Kidney tubule cell (primary cell): ENCODE data around the gene ZNF385A.
"Not testable (repeated sequence)": the region's sequence is repeated elsewhere in the genome, so short reads cannot be mapped to it uniquely, and the experiment has no call there.

Experiments
- DNase-seq: peaks from one replicate; pipeline ENCODE4 v3.0.0-alpha.2; 2018; ENCODE audit warnings: low spot score

The ZNF385A gene

DNA sequence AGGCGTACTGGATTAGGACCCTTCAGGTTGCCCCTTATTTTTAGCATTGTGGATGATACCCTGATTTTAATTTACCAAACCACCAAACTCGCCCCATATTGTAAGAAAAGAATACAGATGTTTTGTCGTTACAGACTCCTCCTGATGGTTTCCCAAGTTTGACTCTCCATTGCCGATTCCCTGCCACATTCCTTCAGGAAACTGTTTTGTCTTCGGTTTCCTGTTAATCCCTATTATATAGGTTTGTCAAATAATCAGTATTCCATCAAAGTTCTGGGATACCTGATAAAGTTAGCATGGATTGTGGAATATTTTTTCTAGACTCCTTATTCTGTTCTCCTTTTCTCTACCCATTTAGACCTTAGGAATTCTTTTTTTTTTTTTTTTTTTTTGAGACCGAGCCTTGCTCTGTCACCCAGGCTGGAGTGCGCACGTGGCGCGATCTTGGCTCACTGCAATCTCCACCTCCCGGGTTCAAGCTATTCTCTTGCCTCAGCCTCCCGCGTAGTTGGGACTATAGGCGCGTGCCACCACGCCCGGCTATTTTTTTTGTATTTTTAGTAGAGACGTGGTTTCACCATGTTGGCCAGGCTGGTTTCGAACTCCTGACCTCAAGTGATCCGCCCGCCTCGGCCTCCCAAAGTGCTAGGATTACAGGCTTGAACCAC lies 59.0 kb downstream of the ZNF385A start:
- DNase-seq: not testable (repeated sequence)

DNA sequence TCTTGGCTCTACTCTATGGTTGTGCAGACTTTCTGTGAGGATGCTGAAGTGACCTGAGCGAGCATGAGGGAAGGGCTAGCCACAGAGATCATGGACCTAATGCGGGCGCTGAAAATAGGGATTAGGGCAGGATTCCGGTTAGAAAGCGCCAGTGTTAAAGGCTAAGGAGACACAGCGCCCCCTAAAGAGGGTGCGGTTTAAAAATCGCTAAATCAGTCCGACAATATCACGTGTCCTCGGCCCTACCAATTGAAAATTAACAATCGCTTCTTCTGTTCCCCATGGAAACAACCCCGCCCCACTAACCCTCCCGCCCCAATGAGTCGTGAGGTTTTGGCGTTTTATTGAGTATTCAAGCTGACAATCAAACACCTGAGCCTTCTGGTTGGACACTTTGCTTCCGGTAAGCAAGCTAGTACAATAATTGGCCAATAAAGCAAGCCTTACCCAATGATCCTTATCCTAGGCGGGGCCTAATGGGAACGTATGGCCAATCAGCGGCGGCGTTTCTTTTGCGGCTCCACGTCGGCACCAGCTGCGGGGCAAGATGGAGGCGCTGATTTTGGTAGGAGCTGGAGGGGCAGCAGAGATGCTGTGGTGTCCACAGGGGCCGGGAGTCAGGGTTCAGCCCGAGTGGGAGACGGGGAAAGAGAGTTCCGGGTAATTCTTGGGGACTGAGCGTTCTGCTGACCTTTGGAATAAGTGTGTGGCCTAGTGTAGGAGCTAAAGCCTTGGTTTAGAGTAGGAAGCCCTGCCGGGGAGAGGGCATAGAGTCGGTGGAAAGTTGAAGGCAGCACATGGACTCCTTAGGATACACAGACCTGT lies 59.7 kb downstream of the ZNF385A start, which contains the start of gene COPZ1:
Gene COPZ1, plus strand, starts transcription at position 515 of the 825 bp plus-strand sequence. Its CDS starts 33 bp downstream, at position 548.
- peak; percentile 100 for DNase-seq

GRCh38 chr12:54321363-54321762 lies 63.2 kb downstream of the ZNF385A start:
- DNase-seq: no peak
